Activated CD4-positive, alpha-beta T cell treated with anti-CD3 and anti-CD28 coated beads for 36 hours (primary cell): Measurements from ENCODE around the gene PSPC1. TPM values are rescaled to one million over a fixed set of nuclear protein-coding genes. Genes with fewer than 3 reads are reported as not detected.

Experiments
- ATAC-seq: fragments of 200-7000 bp; cut with Tn5 transposase; one replicate; pipeline ENCODE4 v1.10.0; 2021; ENCODE audit warnings: mild to moderate bottlenecking, moderate library complexity
- CTCF ChIA-PET: fragments of 350-600 bp; sonication (Branson Sonifier 250); formaldehyde crosslinking; loops from one replicate; lab custom pipeline; 2021; ENCODE audit warnings: antibody characterized with exemption; lab: Charles Lee
- POLR2A ChIA-PET: fragments of 350-600 bp; sonication (Branson Sonifier 250); formaldehyde crosslinking; loops from one replicate; lab custom pipeline; 2021; ENCODE audit warnings: antibody characterized with exemption, inconsistent platforms; lab: Charles Lee
- DNase-seq: peaks from one replicate; pipeline ENCODE4 v3.0.0-alpha.2; 2020
- H3K27ac Mint-ChIP-seq: one replicate; pipeline ENCODE4 v1.8.0; 2021; ENCODE audit warnings: mixed read lengths
- H3K27me3 Mint-ChIP-seq: one replicate; pipeline ENCODE4 v1.8.0; 2021; ENCODE audit warnings: mixed read lengths
- H3K36me3 Mint-ChIP-seq: one replicate; pipeline ENCODE4 v1.8.0; 2021; ENCODE audit warnings: low read depth, mixed read lengths
- H3K4me1 Mint-ChIP-seq: one replicate; pipeline ENCODE4 v1.8.0; 2021; ENCODE audit warnings: mixed read lengths
- H3K4me3 Mint-ChIP-seq: one replicate; pipeline ENCODE4 v1.8.0; 2021; ENCODE audit warnings: mild to moderate bottlenecking, moderate library complexity, mixed read lengths
- H3K9me3 Mint-ChIP-seq: one replicate; pipeline ENCODE4 v1.8.0; 2021; ENCODE audit warnings: low read depth, mixed read lengths
- intact Hi-C, 2 experiments: fragments of 100-400 bp; cut with DNase I in 1 of 2; cut with micrococcal nuclease in 1 of 2; formaldehyde crosslinking; loops; one replicate each; pipeline versions ENCODE4 v1.14.2 to v1.15.1; 2022 to 2024; cut with DNase I, micrococcal nuclease
- total RNA-seq, 2 experiments: library from RNA; stranded (reverse); gene quantifications; one replicate each; pipeline ENCODE4 v1.2.3, GENCODE V29; 2021

PSPC1 gene
- total RNA-seq, 2 experiments from 2014 or later = 60.2 to 64.0 TPM

DNA sequence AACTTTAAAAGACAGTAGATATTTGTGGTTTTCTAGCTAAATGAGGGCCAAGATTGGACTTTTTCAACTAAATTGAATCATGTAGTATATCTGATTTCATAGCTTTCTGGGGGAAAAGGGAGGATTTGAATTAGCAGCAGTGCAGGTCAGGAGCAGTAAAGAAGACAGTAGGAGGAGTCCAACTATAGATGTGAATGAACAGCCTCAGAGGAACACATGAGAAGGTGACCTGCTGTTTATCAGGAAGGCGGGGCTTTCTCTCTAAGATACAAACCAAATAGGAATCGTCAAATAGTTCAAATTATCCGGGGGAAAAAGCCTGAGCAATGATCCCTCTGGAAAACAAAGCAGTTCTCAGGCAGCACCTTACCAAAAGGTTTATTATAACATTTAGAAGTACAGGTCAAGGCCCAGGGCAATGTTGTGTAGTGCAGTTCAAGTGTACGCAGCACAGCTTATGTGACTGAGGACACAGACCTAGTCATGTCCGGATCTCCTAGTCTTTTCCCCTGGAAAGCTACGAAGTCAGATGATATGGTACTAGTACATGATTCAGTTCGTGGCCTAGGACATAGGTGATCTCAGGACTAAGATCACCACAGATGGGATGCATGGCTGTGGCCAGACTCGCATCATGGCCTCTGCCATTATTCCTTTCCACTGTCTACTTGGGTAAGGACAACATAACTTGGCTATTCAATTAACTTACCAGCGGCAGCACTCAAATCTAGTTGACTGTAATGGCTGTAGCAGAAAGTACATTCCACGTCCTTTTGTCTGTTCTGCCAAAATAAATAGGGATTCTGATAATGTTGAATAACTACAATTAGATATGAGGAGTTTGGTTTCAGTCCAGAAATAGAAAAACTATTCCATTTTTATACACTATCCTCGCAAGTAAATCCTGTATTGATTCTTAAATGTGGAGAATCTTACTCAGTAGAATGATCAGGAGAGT, 109.0 kb downstream of the PSPC1 start:
- CTCF ChIA-PET = interaction anchor here (0.6 kb wide), 1 partner anchor 1476 kb away, joined by 3 read pairs; no protein-coding TSS in a partner anchor
- Mint-ChIP-seq H3K9me3 (no peaks in the 10 kb centered on the region), H3K27me3 (no peaks in the 10 kb centered on the region), H3K27ac (peak overlapping the region; percentile 37), H3K36me3 (peaks cover 64% of the 10 kb centered on the region), H3K4me1 (peaks cover 6% of the 10 kb centered on the region), H3K4me3 (no peak overlapping the region)
- no peak for DNase-seq
- no peak for ATAC-seq
- intact Hi-C loops = no loop called here
- POLR2A ChIA-PET = no interaction called here

DNA sequence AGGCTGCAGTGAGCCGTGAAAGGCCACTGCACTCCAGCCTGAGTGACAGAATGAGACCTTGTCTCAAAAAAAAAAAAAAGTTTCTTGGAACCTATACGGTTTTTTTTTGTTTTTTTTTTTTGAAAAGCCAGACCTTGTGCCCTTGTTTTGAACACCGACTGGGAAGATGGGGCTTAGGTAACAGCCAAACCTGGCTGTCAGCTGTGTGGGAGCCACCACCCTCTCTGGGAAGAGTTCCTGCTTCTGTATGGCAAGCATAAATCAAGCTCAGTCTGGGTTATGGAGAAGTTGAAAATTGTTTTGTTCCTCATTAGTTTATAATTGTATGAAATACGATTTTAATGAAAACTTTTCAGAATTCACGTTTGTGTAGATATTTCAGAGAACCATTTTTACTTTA, 109.8 kb downstream of the PSPC1 start:
- no peaks in the 10 kb centered on the region for H3K9me3 Mint-ChIP-seq
- H3K27ac Mint-ChIP-seq = no peak overlapping the region
- H3K36me3 Mint-ChIP-seq = peaks cover 71% of the 10 kb centered on the region
- POLR2A ChIA-PET = no interaction called here
- peaks cover 4% of the 10 kb centered on the region for H3K4me1 Mint-ChIP-seq
- intact Hi-C loops = no loop called here
- CTCF ChIA-PET = interaction anchor here (0.6 kb wide), 1 partner anchor 1477 kb away, joined by 3 read pairs; no protein-coding TSS in a partner anchor
- H3K27me3 Mint-ChIP-seq = no peaks in the 10 kb centered on the region
- ATAC-seq = no peak
- DNase-seq = no peak
- no peak overlapping the region for H3K4me3 Mint-ChIP-seq

DNA sequence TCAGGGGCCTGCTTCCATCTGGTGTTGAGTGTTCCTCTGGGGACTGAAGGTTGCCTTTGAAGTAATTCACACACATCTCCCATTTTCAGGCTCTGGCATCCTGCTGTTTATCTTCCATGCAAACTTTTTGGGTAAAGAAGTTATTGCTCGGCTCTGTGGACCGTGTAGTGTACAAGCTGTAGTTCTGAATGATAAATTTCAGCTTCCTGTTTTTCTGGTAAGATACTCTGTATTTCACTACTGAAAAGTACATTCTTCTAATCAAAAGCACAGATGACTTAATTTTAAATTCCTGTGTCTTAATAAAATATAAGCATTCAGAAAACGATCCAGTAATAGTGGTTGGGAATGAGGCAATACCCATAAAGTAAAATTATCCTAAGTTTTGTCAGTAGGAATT, 112.6 kb downstream of the PSPC1 start:
- no peak overlapping the region for H3K4me3 Mint-ChIP-seq
- ATAC-seq = no peak
- no peak for DNase-seq
- H3K9me3 Mint-ChIP-seq = no peaks in the 10 kb centered on the region
- intact Hi-C loops = no loop called here
- H3K27me3 Mint-ChIP-seq = no peaks in the 10 kb centered on the region
- CTCF ChIA-PET = interaction anchor here (0.6 kb wide), 1 partner anchor 54 kb away, joined by 3 read pairs; no protein-coding TSS in a partner anchor
- H3K27ac Mint-ChIP-seq = peak overlapping the region; percentile 63
- peaks cover 68% of the 10 kb centered on the region for H3K36me3 Mint-ChIP-seq
- POLR2A ChIA-PET = no interaction called here
- no peaks in the 10 kb centered on the region for H3K4me1 Mint-ChIP-seq

DNA sequence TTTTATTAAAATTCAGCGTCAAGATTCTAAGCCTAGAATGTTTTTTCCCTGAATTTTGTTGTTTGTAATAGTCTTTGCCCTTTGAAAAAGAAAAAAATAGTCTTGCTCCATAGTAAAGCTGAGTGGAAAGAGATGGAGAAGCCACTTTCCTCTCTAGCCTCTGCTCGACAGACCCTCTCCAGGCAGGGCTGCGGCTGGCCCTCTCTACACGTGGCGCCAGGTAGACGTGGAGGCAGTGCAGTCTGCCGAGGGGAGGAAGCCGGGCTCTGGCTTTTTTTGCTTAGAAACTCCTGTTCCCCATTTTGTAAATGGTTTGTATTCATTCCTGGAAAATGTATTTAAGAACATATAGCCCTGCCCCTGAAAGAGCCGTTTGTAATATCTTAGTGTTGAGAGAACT, 114.0 kb downstream of the PSPC1 start:
- H3K27ac Mint-ChIP-seq = peak overlapping the region; percentile 51
- no peaks in the 10 kb centered on the region for H3K4me1 Mint-ChIP-seq
- H3K4me3 Mint-ChIP-seq = no peak overlapping the region
- ChIA-PET CTCF (no interaction called here), POLR2A (no interaction called here)
- ATAC-seq (no peak), DNase-seq (no peak)
- intact Hi-C loops = no loop called here
- H3K27me3 Mint-ChIP-seq = no peaks in the 10 kb centered on the region
- no peaks in the 10 kb centered on the region for H3K9me3 Mint-ChIP-seq
- H3K36me3 Mint-ChIP-seq = peaks cover 67% of the 10 kb centered on the region

DNA sequence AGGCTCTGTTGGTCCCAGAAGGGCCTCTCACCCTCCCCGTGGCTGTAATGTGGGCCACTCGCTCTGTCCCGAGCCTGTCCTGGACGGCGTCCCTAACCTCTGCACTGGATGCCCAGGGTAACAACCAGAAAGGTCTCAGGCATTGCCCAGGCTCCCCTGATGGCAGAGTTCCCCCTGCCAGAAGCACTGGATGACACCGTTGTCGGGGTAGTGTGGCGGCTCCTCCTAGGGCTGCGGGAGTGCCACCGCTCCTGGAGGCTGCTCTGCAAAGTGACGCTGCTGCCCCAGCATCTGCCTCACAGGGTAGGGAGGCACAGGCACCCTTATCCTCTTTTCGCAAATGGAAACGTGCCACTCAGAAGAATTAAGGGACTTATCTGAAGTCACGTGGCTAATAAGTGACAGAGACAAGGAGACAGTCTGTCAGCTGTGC, 117.3 kb downstream of the PSPC1 start:
- ChIA-PET CTCF (no interaction called here), POLR2A (interaction anchor here (0.6 kb wide), 1 partner anchor 258 kb away, joined by 3 read pairs; no protein-coding TSS in a partner anchor)
- H3K9me3 Mint-ChIP-seq = no peaks in the 10 kb centered on the region
- intact Hi-C loops = no loop called here
- no peak overlapping the region for H3K27ac Mint-ChIP-seq
- no peaks in the 10 kb centered on the region for H3K4me1 Mint-ChIP-seq
- H3K4me3 Mint-ChIP-seq = no peak overlapping the region
- no peaks in the 10 kb centered on the region for H3K27me3 Mint-ChIP-seq
- ATAC-seq = no peak
- peaks cover 64% of the 10 kb centered on the region for H3K36me3 Mint-ChIP-seq
- no peak for DNase-seq

DNA sequence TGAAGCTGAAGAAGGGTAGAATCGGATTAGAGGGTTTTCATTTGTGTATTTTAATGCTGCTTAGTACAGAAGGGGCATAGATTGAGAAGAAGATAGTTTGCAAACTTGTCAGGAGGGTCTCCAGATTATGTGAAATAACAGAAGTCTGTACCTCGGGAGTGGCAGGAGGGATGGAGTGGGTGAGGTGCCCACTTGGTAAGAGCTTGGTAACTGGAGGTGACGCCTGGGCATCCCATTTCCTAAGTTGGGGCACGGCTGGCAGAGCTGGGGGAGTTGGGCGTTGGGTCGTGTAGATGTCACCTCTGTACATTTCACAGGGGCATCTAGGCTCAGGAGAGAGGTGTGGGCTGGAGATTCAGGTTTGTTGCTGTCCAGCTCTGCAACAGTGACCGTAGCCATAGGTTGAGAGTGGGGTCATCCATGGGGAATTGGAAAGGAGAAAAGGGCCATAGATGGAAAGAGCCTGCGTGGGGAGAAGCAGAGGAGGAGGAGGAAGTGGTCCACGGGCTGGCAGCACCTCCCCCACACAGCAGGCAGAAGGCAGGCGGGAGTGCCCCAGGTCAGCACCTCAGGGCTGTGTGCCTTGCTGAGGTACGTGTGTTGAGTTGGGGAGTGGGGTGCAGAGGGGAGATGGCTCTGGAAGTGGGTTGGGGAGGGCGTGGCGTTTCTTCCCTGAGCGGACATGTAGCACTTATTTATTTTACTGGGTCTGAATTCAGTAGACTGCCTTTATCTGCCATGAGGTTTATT, 118.1 kb downstream of the PSPC1 start:
- Mint-ChIP-seq H3K27me3 (no peaks in the 10 kb centered on the region), H3K4me3 (no peak overlapping the region), H3K4me1 (no peaks in the 10 kb centered on the region), H3K36me3 (peaks cover 58% of the 10 kb centered on the region), H3K27ac (peak overlapping the region; percentile 27), H3K9me3 (no peaks in the 10 kb centered on the region)
- POLR2A ChIA-PET = no interaction called here
- CTCF ChIA-PET = interaction anchor here (0.5 kb wide), 1 partner anchor 295 kb away, joined by 3 read pairs; no protein-coding TSS in a partner anchor
- intact Hi-C loops = no loop called here
- DNase-seq (no peak), ATAC-seq (no peak)

DNA sequence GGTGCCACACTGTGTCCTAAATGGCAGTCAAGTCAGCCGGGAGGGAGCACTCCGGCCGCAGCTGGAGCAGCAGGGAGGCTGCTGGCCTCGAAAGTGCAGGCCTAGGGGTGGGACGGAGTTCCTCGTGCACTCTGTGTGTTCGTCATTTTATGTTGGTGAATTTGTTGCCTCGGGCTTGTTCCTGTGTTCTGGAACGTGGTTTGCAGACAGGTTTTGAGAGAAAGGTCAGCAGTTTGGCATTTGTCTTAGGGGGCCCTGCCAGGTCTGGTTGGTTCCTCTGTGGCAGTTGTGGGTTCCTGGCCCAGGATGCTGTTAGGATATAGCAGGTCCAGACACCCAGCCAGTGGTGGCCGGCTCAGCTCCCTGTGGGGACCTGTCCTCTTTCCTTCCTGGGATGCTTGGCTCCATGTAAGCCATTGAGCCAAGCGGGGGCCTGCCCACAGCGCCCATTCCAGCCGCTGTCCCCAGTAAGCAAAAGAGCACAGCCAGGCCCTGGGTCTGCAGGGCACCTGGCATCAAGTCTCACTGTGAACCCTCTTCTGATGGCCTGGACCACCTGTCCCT, 119.2 kb downstream of the PSPC1 start:
- intact Hi-C loops = no loop called here
- Mint-ChIP-seq H3K36me3 (peaks cover 54% of the 10 kb centered on the region), H3K9me3 (no peaks in the 10 kb centered on the region), H3K4me3 (no peak overlapping the region), H3K27me3 (no peaks in the 10 kb centered on the region), H3K27ac (no peak overlapping the region), H3K4me1 (no peaks in the 10 kb centered on the region)
- CTCF ChIA-PET = no interaction called here
- POLR2A ChIA-PET = interaction anchor here (0.6 to 0.7 kb wide), 2 partner anchors 97 to 168 kb away, joined by 3 to 8 read pairs; no protein-coding TSS in a partner anchor
- DNase-seq (no peak), ATAC-seq (no peak)

DNA sequence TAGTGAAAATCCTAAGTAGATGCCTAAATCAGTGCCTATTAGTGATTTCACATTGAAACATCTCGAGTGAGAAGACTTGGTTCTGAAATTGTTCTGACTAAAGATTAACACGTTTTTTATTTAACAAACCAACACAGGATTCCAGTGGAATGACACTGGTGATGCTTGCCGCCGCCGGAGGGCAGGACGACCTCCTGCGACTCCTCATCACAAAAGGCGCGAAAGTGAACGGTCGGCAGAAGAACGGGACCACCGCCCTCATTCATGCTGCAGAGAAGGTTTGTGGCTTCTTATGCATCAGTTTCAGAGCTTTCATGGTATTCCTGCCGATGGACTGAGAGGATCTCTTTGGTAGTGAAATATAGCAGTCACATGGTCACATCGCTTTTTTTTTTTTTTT, 121.2 kb downstream of the PSPC1 start:
- ATAC-seq = no peak
- H3K9me3 Mint-ChIP-seq = no peaks in the 10 kb centered on the region
- H3K27ac Mint-ChIP-seq = no peak overlapping the region
- ChIA-PET CTCF (no interaction called here), POLR2A (no interaction called here)
- H3K27me3 Mint-ChIP-seq = no peaks in the 10 kb centered on the region
- no peak for DNase-seq
- intact Hi-C loops = no loop called here
- no peaks in the 10 kb centered on the region for H3K4me1 Mint-ChIP-seq
- H3K4me3 Mint-ChIP-seq = no peak overlapping the region
- peaks cover 46% of the 10 kb centered on the region for H3K36me3 Mint-ChIP-seq

DNA sequence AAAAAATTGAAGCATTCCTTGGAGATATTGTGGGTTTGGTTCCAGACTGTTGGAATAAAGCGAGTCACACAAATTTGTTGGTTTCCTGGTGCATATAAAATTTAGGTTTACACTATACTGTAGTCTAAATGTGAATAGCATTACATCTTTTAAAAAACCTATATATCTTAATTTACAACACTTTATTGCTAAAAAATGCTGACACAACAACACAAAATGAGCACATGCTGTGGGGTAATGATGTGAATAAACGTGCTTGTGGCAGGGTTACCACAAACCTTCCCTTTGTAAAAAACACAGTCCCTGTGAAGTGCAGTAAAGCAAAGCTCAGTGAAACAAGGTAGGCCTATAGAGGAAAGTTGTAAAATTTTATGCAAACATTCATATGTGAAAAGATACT, 121.6 kb downstream of the PSPC1 start:
- DNase-seq (no peak), ATAC-seq (no peak)
- no peaks in the 10 kb centered on the region for H3K9me3 Mint-ChIP-seq
- no peaks in the 10 kb centered on the region for H3K4me1 Mint-ChIP-seq
- intact Hi-C loops = no loop called here
- no peak overlapping the region for H3K27ac Mint-ChIP-seq
- ChIA-PET POLR2A (no interaction called here), CTCF (no interaction called here)
- H3K4me3 Mint-ChIP-seq = no peak overlapping the region
- no peaks in the 10 kb centered on the region for H3K27me3 Mint-ChIP-seq
- H3K36me3 Mint-ChIP-seq = peaks cover 42% of the 10 kb centered on the region

DNA sequence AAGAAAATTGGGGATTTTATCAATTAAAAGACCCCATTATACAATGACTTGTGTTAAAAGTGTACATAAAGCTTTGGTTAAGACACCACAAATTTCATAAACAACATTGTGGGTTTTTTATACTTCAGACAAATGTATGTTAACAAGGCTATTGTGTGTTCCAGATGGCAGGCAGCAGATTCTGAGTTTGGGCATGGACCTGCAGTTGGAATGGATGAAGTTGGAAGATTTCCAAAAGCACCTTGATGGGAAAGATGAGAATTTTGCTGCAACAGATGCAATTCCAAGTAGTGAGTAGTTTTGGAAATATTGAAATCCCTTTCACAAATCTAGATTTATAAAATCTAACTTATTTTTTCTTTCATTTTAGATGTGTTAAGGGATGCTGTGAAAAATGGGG, 123.9 kb downstream of the PSPC1 start:
- ChIA-PET CTCF (interaction anchor here (0.5 kb wide), 1 partner anchor 27 kb away, joined by 4 read pairs; no protein-coding TSS in a partner anchor), POLR2A (interaction anchor here (0.6 kb wide), 1 partner anchor 18 kb away, joined by 3 read pairs; no protein-coding TSS in a partner anchor)
- Mint-ChIP-seq H3K36me3 (peaks cover 33% of the 10 kb centered on the region), H3K27ac (peak overlapping the region; percentile 47), H3K27me3 (no peaks in the 10 kb centered on the region), H3K4me3 (no peak overlapping the region), H3K9me3 (no peaks in the 10 kb centered on the region), H3K4me1 (no peaks in the 10 kb centered on the region)
- ATAC-seq = no peak
- DNase-seq = no peak
- intact Hi-C loops = no loop called here
